ENCODE results near the gene PDCD2L. TPM values are rescaled to one million over a fixed set of nuclear protein-coding genes. Genes with fewer than 3 reads are reported as not detected.

PDCD2L gene
- total and polyA plus RNA-seq, 9 of the 15 experiments (the other 6 are each of a cell fraction or from before 2014, with no cell fraction given) = 12.1 to 68.5 (median 56.3) TPM

DNA sequence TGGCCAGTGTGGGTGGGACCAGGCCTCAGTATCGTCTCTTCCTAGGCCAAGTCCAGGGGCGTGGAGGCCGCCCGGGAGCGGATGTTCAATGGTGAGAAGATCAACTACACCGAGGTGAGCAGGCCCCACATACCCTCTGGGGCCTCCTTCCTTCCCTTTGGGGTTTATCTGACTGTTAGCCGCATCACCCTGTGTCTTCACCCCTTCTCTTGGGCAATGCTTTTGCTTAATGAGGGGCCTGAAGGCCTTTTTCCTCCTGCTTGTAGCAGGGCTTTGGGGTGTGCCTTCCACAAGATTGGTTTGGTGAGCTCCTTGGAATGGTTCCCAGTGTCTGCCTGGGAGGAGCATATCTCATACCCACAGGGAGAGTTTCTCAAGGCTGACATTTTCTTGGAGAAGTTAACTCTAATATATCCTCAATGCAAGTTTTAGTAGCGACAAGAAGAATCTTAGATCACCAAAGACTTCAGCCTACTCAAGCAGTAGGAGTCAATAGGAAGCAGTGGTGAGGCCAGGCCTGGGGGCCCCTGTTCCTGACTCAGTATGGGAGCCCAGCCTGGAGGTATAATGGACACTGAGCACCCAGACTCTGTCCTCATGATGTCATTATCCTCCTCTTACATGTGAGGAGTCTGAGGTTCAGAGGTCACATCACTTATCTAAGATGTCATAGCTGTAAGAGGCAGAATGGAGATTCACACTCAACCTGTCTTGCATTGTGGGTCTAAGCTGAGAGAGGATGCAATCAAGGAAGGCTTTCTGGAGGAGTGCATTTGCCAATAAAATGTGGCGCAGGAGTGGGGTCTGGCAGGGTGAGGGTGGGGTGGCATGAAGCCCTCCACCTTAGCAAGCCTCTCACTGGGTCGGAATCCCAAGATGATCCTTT lies 37.2 kb upstream of the PDCD2L start:
- peaks cover 67% of the 10 kb centered on the region for H3K79me2 ChIP-seq (ENCODE audit: control insufficient read depth, insufficient read depth, low read length)
- ATAC-seq (no peak), FAIRE-seq (no peak), DNase-seq (ENCODE audit: extremely low read depth in 1 of 4, low spot score in 3 of 4) (peak in 2 of 4 experiments; percentile 18 to 40)
- TF ChIP-seq HNRNPH1 (optimal IDR thresholded peaks at IDR 0.05; ENCODE audit: low read depth, low read length) (no peak), NR2C1 (IDR thresholded peaks at IDR 0.05) (peak; percentile 62; the same call in 1 of the 2 replicates), NR2C1 (tag; IDR thresholded peaks at IDR 0.05) (peak; percentile 78), ETV6 (IDR thresholded peaks at IDR 0.05; ENCODE audit: borderline replicate concordance in 1 of 2, low read depth in 2 of 2, low read length in 1 of 2) (0 out of 4 replicates have a peak, but pooled peaks of 1 of the 2 experiments have one; percentile 5), ETV6 (CRISPR knock-in tag; IDR thresholded peaks at IDR 0.05; ENCODE audit: borderline replicate concordance) (no peak), GTF2F1 (IDR thresholded peaks at IDR 0.05; ENCODE audit: low read depth, low read length) (no peak), BRCA1 (IDR thresholded peaks at IDR 0.05) (no peak), BRCA1 (CRISPR knock-in tag; IDR thresholded peaks at IDR 0.05) (no peak), CREM (IDR thresholded peaks at IDR 0.05; ENCODE audit: low read depth) (peak; percentile 46; the same call in 1 of the 2 replicates), NR2C2 (CRISPR knock-in tag; IDR thresholded peaks at IDR 0.05) (no peak), NR2C2 (tag; IDR thresholded peaks at IDR 0.05) (peak; percentile 40; the same call in 1 of the 2 replicates), ZFP36 (IDR thresholded peaks at IDR 0.05; ENCODE audit: low read depth, low read length, partially characterized antibody) (peak; percentile 70)
- ChIA-PET POLR2A (interaction anchor here (0.6 to 1.5 kb wide), 3 partner anchors 10 to 311 kb away, joined by 3 to 4 read pairs (median 3); no protein-coding TSS in a partner anchor), CTCF (ENCODE audit: low intra/inter-chr PET ratio) (interaction anchor here (0.6 kb wide), 1 partner anchor 313 kb away, joined by 3 read pairs; no protein-coding TSS in a partner anchor)
- peaks cover 57% of the 10 kb centered on the region for H3K36me3 ChIP-seq (ENCODE audit: control insufficient read depth, insufficient read depth, low read length)
- H3K4me1 ChIP-seq (replicated peaks in 1 of 2; ENCODE audit: control insufficient read depth in 2 of 2, insufficient read depth in 2 of 2, low read length in 2 of 2) = peaks cover 45 to 57% of the 10 kb centered on the region in 2 experiments
- peak overlapping the region; percentile 86 to 95; a peak in 3 of 4 replicates for H3K9ac ChIP-seq (ENCODE audit: insufficient read depth in 1 of 2, low read depth in 2 of 2, low read length in 2 of 2)
- peak overlapping the region; percentile 97 for H3K4me3 ChIP-seq
- in situ Hi-C loops (cut with MboI) (no loop called here), intact Hi-C loops (cut with micrococcal nuclease) (no loop called here)
- BruUV-seq (replicated peaks) = no TSS peak
- peaks cover 11% of the 10 kb centered on the region for H3K9me1 ChIP-seq (ENCODE audit: control insufficient read depth, insufficient read depth, low read length)
- WGBS (ENCODE audit: insufficient coverage, low coverage, missing lambda C conversion rate) = 66% methylated on average over 10 of the region's 10 CpGs
- peak overlapping the region; percentile 85; the same call in 1 of the 3 replicates for H3K27ac ChIP-seq (ENCODE audit: extremely low read depth, low read depth, low read length)
- peak overlapping the region; percentile 93 for H3K4me2 ChIP-seq (ENCODE audit: insufficient read depth, low read length)
- no peak overlapping the region for H2AFZ ChIP-seq (ENCODE audit: low read depth, low read length)
- H4K20me1 ChIP-seq (replicated peaks; ENCODE audit: control insufficient read depth, insufficient read depth, low read length) = peaks cover 31% of the 10 kb centered on the region
- H3K27me3 ChIP-seq (ENCODE audit: control insufficient read depth in 2 of 2, insufficient read depth in 2 of 2, low read length in 2 of 2) = no peaks in the 10 kb centered on the region
- no peaks in the 10 kb centered on the region for H3K9me3 ChIP-seq (replicated peaks; ENCODE audit: control insufficient read depth, insufficient read depth, low read depth, low read length)

Measured in K562 (cell line).